HFFc6 (cell line): ENCODE measurements around the gene SUN3. TPM values are rescaled to one million over a fixed set of nuclear protein-coding genes. Genes with fewer than 3 reads are reported as not detected.
A peak's percentile ranks its signal among the peaks of the same experiment; 100 is the strongest.
"Not testable (repeated sequence)": the region's sequence is repeated elsewhere in the genome, so short reads cannot be mapped to it uniquely, and the experiment has no call there.

Experiments used
- DNase-seq: peaks from one replicate; pipeline ENCODE4 v3.0.0-alpha.2; 2018
- H3K27ac Mint-ChIP-seq: 2 replicates; pipeline ENCODE4 v1.8.0; 2020; ENCODE audit warnings: mild to moderate bottlenecking, mixed read lengths
- H3K27me3 Mint-ChIP-seq: 2 replicates; pipeline ENCODE4 v1.8.0; 2021; ENCODE audit warnings: mild to moderate bottlenecking, moderate library complexity, mixed read lengths; ENCODE audit not compliant: insufficient read depth
- H3K36me3 Mint-ChIP-seq: 2 replicates; pipeline ENCODE4 v1.8.0; 2021; ENCODE audit warnings: low read depth, mixed read lengths
- H3K4me1 Mint-ChIP-seq: 2 replicates; pipeline ENCODE4 v1.8.0; 2020; ENCODE audit warnings: low read depth, mixed read lengths
- H3K4me3 Mint-ChIP-seq: 2 replicates; pipeline ENCODE4 v1.8.0; 2020; ENCODE audit warnings: mild to moderate bottlenecking, moderate library complexity, mixed read lengths
- H3K9me3 Mint-ChIP-seq: 2 replicates; pipeline ENCODE4 v1.8.0; 2020; ENCODE audit warnings: mild to moderate bottlenecking, mixed read lengths
- total RNA-seq, 6 experiments: library from RNA; stranded (reverse); fragmentation: NEBNext Ultra II Directional; extraction: Animal tissue kit (Norgen Biotek cat#: 25700); gene quantifications; 2 replicates in 1 of 6; 3 replicates in 5 of 6; pipeline ENCODE4 v1.2.3, GENCODE V29; 2021
- TF ChIP-seq, protein P1 (sequence below): fragments of 200-600 bp; sonication (generic); IDR thresholded peaks from 2 replicates; pipeline ENCODE4 v1.5.0; 2021; ENCODE audit warnings: antibody characterized with exemption, mild to moderate bottlenecking

SUN3 gene
- total RNA-seq, 6 experiments from 2014 or later: 1.1 to 2.1 (median 1.7) TPM; not detected in 2

DNA sequence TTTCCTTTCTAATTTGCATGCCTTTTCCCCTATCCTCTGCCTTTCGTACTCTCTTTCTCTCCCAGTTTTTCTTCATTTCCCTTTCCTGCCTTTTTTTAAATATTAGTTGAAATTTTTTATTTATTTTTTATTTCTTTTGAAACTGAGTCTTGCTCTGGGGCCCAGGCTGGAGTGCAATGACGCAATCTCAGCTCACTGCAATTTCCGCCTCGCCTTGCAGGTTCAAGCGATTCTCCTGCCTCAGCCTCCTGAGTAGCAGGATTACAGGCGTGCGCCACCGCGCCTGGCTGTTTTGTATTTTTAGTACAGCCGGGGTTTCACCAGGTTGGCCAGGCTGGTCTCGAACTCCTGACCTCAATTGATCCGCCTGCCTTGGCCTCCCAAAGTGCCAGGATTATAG lies 29.5 kb downstream of the SUN3 start:
- no peaks in the 10 kb centered on the region; the same call in none of the 2 replicates for H3K27me3 Mint-ChIP-seq
- peaks cover 18% of the 10 kb centered on the region for H3K4me1 Mint-ChIP-seq
- H3K9me3 Mint-ChIP-seq: peaks cover 7% of the 10 kb centered on the region
- peaks cover 11% of the 10 kb centered on the region; the same call in 1 of the 2 replicates for H3K36me3 Mint-ChIP-seq
- H3K27ac Mint-ChIP-seq: no peak overlapping the region
- TF ChIP-seq, protein P1, sequence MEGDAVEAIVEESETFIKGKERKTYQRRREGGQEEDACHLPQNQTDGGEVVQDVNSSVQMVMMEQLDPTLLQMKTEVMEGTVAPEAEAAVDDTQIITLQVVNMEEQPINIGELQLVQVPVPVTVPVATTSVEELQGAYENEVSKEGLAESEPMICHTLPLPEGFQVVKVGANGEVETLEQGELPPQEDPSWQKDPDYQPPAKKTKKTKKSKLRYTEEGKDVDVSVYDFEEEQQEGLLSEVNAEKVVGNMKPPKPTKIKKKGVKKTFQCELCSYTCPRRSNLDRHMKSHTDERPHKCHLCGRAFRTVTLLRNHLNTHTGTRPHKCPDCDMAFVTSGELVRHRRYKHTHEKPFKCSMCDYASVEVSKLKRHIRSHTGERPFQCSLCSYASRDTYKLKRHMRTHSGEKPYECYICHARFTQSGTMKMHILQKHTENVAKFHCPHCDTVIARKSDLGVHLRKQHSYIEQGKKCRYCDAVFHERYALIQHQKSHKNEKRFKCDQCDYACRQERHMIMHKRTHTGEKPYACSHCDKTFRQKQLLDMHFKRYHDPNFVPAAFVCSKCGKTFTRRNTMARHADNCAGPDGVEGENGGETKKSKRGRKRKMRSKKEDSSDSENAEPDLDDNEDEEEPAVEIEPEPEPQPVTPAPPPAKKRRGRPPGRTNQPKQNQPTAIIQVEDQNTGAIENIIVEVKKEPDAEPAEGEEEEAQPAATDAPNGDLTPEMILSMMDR: no peak
- no peak for DNase-seq
- H3K4me3 Mint-ChIP-seq: no peak overlapping the region

DNA sequence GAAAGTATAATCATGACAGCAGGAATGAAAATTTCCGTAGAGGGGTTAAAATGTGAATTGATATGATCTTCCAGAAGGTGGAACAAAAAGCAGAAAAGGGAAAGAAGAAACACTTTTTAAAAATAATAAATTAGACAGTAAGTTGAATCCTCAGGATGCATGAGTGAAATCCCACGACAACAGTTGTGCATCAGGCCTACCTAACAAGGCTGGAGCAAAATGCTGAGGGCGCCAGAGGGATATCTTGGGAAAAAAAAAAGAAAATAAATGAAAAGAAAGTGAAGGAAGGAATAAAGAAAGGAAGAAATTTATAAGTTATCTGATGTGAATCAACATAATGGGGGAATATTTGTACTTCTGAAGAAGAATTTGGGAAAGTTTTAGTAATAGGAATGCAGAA lies 36.5 kb downstream of the SUN3 start:
- Mint-ChIP-seq H3K9me3 (no peaks in the 10 kb centered on the region), H3K27me3 (peaks cover 1% of the 10 kb centered on the region; the same call in 1 of the 2 replicates), H3K36me3 (peaks cover 4% of the 10 kb centered on the region; the same call in 1 of the 2 replicates), H3K4me3 (peak overlapping the region; percentile 91), H3K4me1 (peaks cover 18% of the 10 kb centered on the region), H3K27ac (peak overlapping the region; percentile 83)
- TF ChIP-seq, protein P1: no peak
- DNase-seq: no peak

DNA sequence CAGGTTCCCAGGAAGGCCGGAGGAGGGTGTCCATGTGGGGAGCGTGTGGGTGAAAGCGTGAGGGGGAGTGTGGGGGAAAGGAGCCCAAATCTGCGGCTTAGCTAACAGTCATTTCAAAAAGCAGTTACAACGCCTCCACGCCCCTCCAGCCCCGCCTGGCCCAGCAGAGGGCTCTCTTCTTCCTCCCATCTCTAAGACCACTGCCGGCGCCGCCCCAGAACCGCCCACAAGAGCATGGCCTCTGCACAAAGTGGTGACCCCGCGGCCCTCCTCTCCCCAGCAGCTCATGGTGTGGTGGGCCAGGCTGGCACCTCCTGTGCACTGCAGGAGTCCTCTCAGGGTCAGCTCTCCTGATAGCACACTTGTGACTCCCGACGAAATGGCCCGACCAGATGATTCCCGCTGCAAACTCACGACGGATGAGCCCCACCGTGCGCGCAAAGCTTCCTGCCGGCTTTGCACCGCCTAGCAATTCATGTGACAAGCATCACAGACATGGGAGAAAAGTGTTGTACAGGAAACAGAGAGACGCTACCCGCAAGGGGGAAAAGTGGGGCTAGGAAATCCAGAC lies 37.1 kb downstream of the SUN3 start:
- TF ChIP-seq, protein P1: peak; percentile 74

DNA sequence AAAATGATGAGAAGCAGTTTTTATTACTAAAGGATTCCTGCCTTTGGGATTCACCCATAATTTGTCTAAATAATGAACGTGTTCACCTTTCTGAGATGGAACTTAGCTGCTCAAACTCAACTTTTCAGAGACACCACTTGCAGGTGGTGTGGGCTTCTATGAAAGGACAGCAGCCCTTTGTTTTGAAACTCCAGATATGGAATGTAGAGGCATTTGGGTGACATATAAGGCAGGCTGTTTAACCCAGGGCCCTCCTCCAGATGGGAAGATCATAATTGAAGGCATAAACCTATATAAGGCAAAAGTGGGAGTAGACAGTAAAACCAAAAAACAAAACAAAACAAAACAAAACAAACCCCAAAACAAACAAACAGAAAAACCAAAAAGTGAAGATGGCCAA lies 37.6 kb downstream of the SUN3 start:
- TF ChIP-seq, protein P1: no peak
- Mint-ChIP-seq H3K27ac (peak overlapping the region; percentile 83; the same call in 1 of the 2 replicates), H3K9me3 (no peaks in the 10 kb centered on the region), H3K36me3 (peaks cover 4% of the 10 kb centered on the region; the same call in 1 of the 2 replicates), H3K27me3 (peaks cover 1% of the 10 kb centered on the region; the same call in 1 of the 2 replicates), H3K4me1 (peaks cover 18% of the 10 kb centered on the region), H3K4me3 (peak overlapping the region; percentile 91)
- no peak for DNase-seq

More for the DNA sequence above, 37.1 kb downstream of the SUN3 start:
- peak overlapping the region; percentile 83 for H3K27ac Mint-ChIP-seq
- H3K4me3 Mint-ChIP-seq: peak overlapping the region; percentile 91
- DNase-seq: peak; percentile 28
- no peaks in the 10 kb centered on the region for H3K9me3 Mint-ChIP-seq
- peaks cover 1% of the 10 kb centered on the region; the same call in 1 of the 2 replicates for H3K27me3 Mint-ChIP-seq
- H3K36me3 Mint-ChIP-seq: peaks cover 4% of the 10 kb centered on the region; the same call in 1 of the 2 replicates
- H3K4me1 Mint-ChIP-seq: peaks cover 18% of the 10 kb centered on the region

DNA sequence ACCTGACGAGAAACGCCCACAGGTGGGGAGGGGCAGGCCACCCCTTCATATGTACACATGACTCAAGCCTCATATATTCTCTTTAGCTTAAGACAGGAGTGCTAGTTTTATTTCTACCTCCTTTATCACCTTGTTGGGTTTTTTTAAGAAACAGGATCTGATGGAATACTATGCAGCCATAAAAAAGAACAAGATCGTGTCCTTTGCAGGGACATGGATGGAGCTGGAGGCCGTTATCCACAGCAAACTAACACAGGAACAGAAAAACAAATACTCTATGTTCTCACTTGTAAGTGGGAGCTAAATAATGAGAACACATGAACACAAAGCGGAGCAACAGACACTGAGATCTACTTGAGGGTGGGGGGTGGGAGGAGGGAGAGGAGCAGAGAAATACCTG lies 38.3 kb downstream of the SUN3 start:
- TF ChIP-seq, protein P1: no peak
- no peak overlapping the region for H3K27ac Mint-ChIP-seq
- peaks cover 18% of the 10 kb centered on the region for H3K4me1 Mint-ChIP-seq
- DNase-seq: no peak
- H3K27me3 Mint-ChIP-seq: peaks cover 1% of the 10 kb centered on the region; the same call in 1 of the 2 replicates
- H3K9me3 Mint-ChIP-seq: no peaks in the 10 kb centered on the region
- H3K4me3 Mint-ChIP-seq: no peak overlapping the region
- H3K36me3 Mint-ChIP-seq: peaks cover 4% of the 10 kb centered on the region; the same call in 1 of the 2 replicates

DNA sequence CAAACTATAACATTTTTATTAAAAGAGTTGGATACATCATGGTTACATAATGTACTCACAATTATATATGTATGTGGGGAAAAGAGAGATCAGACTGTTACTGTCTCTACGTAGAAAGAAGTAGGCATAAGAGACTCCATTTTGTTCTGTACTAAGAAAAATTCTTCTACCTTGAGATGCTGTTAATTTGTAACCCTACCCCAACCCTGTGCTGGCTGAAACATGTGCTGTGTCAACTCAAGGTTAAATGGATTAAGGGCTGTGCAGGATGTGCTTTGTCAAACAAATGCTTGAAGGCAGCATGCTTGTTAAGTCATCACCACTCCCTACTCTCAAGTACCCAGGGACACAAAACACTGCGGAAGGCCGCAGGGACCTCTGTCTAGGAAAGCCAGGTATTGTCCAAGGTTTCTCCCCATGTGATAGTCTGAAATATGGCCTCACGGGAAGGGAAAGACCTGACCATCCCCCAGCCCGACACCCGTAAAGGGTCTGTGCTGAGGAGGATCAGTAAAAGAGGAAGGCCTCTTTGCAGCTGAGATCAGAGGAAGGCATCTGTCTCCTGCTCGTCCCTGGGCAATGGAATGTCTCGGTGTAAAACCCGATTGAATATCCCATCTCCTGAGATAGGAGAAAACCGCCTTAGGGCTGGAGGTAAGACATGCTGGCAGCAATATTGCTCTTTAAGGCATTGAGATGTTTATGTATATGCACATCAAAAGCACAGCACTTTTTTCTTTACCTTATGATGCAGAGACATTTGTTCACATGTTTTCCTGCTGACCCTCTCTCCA lies 39.1 kb downstream of the SUN3 start:
- H3K9me3 Mint-ChIP-seq, H3K27me3 Mint-ChIP-seq, DNase-seq, H3K27ac Mint-ChIP-seq, H3K4me3 Mint-ChIP-seq, H3K36me3 Mint-ChIP-seq: not testable (repeated sequence)
- H3K4me1 Mint-ChIP-seq: peaks cover 18% of the 10 kb centered on the region
